Activated CD4-positive, alpha-beta T cell treated with anti-CD3 and anti-CD28 coated beads for 36 hours (primary cell): ENCODE results near the gene CNGA3. TPM values are rescaled to one million over a fixed set of nuclear protein-coding genes. Genes with fewer than 3 reads are reported as not detected.
A peak's percentile ranks its signal among the peaks of the same experiment; 100 is the strongest.

Experiments
- ATAC-seq: fragments of 200-7000 bp; cut with Tn5 transposase; one replicate; pipeline ENCODE4 v1.10.0; 2021; ENCODE audit warnings: mild to moderate bottlenecking, moderate library complexity
- CTCF ChIA-PET: fragments of 350-600 bp; sonication (Branson Sonifier 250); formaldehyde crosslinking; loops from one replicate; lab custom pipeline; 2021; ENCODE audit warnings: antibody characterized with exemption; lab: Charles Lee
- POLR2A ChIA-PET: fragments of 350-600 bp; sonication (Branson Sonifier 250); formaldehyde crosslinking; loops from one replicate; lab custom pipeline; 2021; ENCODE audit warnings: antibody characterized with exemption, inconsistent platforms; lab: Charles Lee
- DNase-seq: peaks from one replicate; pipeline ENCODE4 v3.0.0-alpha.2; 2020
- H3K27ac Mint-ChIP-seq: one replicate; pipeline ENCODE4 v1.8.0; 2021; ENCODE audit warnings: mixed read lengths
- H3K27me3 Mint-ChIP-seq: one replicate; pipeline ENCODE4 v1.8.0; 2021; ENCODE audit warnings: mixed read lengths
- H3K36me3 Mint-ChIP-seq: one replicate; pipeline ENCODE4 v1.8.0; 2021; ENCODE audit warnings: low read depth, mixed read lengths
- H3K4me1 Mint-ChIP-seq: one replicate; pipeline ENCODE4 v1.8.0; 2021; ENCODE audit warnings: mixed read lengths
- H3K4me3 Mint-ChIP-seq: one replicate; pipeline ENCODE4 v1.8.0; 2021; ENCODE audit warnings: mild to moderate bottlenecking, moderate library complexity, mixed read lengths
- H3K9me3 Mint-ChIP-seq: one replicate; pipeline ENCODE4 v1.8.0; 2021; ENCODE audit warnings: low read depth, mixed read lengths
- intact Hi-C, 2 experiments: fragments of 100-400 bp; cut with DNase I in 1 of 2; cut with micrococcal nuclease in 1 of 2; formaldehyde crosslinking; loops; one replicate each; pipeline versions ENCODE4 v1.14.2 to v1.15.1; 2022 to 2024; cut with DNase I, micrococcal nuclease
- total RNA-seq, 2 experiments: library from RNA; stranded (reverse); gene quantifications; one replicate each; pipeline ENCODE4 v1.2.3, GENCODE V29; 2021

CNGA3 gene
- total RNA-seq, 2 experiments from 2014 or later, result not detected

DNA sequence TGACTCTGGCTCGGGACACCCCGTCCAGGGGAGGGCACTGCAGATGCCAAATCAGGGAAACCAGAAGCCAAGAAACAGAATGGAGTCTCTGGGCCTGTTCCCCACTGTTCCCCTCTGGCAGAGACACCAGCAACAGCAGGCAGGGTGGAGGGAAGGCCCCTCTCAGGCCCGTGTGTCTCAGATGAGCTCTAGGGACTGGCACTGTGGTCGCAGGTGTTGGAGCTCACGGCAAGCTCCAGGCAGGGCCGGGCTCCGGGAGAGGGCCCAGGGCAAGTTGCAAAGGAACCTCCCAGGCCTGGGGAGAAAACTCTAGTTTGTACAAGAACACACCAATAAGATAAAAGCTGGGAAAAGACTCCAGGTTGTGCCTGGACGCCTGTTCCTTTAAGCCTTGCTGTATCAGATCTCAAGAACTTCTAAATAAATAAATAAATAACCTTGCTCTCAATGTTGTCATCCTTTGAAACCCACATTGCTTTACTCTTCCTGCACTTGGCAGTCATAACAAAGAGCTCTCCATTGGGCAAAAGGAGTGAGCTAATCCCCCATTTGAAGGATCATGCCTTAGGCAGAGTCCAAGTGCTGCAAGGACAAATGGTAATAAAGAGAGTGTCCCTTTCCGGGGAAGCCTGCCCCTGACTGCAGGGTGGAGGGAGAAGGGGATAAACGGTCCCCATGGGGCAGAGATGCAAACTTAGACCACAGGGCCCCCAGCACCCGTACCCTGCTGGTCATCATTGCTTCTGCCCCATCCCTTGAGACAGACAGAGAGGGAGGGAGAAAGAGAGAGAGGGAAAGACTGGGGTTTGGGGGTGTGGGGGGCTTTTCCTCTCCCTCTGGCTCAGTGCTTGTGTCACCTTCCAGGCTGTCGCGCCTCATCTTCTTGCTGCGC, 33.3 kb downstream of the CNGA3 start:
- POLR2A ChIA-PET, result no interaction called here
- H3K27me3 Mint-ChIP-seq, result peaks cover 5% of the 10 kb centered on the region
- no peak for ATAC-seq
- H3K36me3 Mint-ChIP-seq, result no peaks in the 10 kb centered on the region
- H3K4me3 Mint-ChIP-seq, result no peak overlapping the region
- H3K4me1 Mint-ChIP-seq, result no peaks in the 10 kb centered on the region
- H3K9me3 Mint-ChIP-seq, result no peaks in the 10 kb centered on the region
- CTCF ChIA-PET, result interaction anchor here (0.7 to 1.1 kb wide), 2 partner anchors 606 to 639 kb away, joined by 3 to 6 read pairs; no protein-coding TSS in a partner anchor
- intact Hi-C loops, result loop anchor here (10.0 kb wide), 3 partner anchors 635 to 785 kb away; partner anchors contain the start of gene ZAP70 (in 1 of the 2)
- DNase-seq, result no peak
- H3K27ac Mint-ChIP-seq, result no peak overlapping the region

DNA sequence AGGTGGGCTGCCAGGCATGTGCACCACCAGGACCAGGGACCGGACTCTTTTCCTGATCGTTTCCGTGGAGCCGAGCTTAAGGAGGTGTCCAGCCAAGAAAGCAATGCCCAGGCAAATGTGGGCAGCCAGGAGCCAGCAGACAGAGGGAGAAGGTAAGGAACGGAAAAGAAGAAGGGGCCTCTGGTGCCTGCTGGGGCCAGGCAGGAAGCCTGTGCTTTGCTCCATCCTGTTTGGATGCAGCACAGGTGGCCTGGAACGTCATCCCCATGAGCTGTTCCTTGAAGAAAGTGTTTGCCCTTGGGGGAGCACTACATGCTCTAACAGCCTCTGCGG, 33.9 kb downstream of the CNGA3 start:
- Mint-ChIP-seq H3K4me1 (peaks cover 3% of the 10 kb centered on the region), H3K9me3 (no peaks in the 10 kb centered on the region), H3K27me3 (peaks cover 7% of the 10 kb centered on the region), H3K4me3 (no peak overlapping the region), H3K36me3 (no peaks in the 10 kb centered on the region), H3K27ac (no peak overlapping the region)
- intact Hi-C loops, result loop anchor here (10.0 kb wide), 3 partner anchors 635 to 785 kb away; partner anchors contain the start of gene ZAP70 (in 1 of the 2)
- CTCF ChIA-PET, result no interaction called here
- POLR2A ChIA-PET, result no interaction called here
- DNase-seq (no peak), ATAC-seq (no peak)

DNA sequence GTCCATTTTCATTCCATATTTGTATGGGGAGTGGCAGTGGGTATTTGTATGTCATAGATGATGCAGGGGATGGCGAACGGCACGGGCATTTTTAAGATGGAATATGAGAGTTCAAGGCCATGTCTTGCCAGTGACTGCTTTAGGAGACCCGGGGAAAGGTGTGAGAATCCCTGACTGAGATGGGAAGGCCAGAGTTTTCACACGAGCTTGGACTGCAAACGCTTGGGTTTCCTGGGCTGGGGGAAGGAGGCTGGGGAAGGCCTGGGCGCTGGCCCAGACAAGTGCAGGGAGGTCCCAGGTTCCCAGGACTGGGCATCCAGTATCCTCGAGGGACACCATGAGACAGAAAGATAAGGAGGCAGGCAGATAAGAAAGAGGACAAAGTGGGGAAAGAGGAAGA, 35.2 kb downstream of the CNGA3 start:
- intact Hi-C loops, result loop anchor here (10.0 kb wide), 3 partner anchors 637 to 787 kb away; partner anchors contain the start of gene ZAP70 (in 1 of the 2)
- no peaks in the 10 kb centered on the region for H3K9me3 Mint-ChIP-seq
- peaks cover 7% of the 10 kb centered on the region for H3K27me3 Mint-ChIP-seq
- DNase-seq (no peak), ATAC-seq (no peak)
- H3K4me1 Mint-ChIP-seq, result peaks cover 3% of the 10 kb centered on the region
- ChIA-PET CTCF (interaction anchor here (1.4 kb wide), 1 partner anchor 12 kb away, joined by 4 read pairs; no protein-coding TSS in a partner anchor), POLR2A (no interaction called here)
- no peaks in the 10 kb centered on the region for H3K36me3 Mint-ChIP-seq
- H3K27ac Mint-ChIP-seq, result no peak overlapping the region
- H3K4me3 Mint-ChIP-seq, result no peak overlapping the region

DNA sequence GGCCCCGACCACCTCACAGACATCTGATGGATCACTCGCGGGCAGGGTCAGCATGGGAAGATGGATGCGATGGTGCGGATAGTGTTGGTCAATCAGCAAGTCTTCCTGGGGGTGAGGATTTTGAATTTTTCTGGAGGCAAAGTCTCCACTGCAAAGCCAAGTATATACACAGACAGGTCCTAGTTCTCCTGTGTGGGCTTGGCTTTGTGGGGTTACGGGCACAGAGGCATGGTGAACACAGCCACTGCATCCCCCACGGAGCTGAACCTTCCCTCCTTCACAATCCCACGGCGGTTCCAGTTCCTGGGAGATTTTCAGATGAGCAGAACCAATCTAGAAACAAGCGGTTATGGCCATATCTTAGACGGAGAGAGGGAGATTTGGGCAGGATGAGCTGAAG, 35.8 kb downstream of the CNGA3 start:
- Mint-ChIP-seq H3K4me1 (peaks cover 3% of the 10 kb centered on the region), H3K36me3 (no peaks in the 10 kb centered on the region), H3K9me3 (no peaks in the 10 kb centered on the region), H3K27ac (no peak overlapping the region), H3K27me3 (peaks cover 5% of the 10 kb centered on the region), H3K4me3 (no peak overlapping the region)
- ChIA-PET POLR2A (no interaction called here), CTCF (interaction anchor here (1.4 kb wide), 1 partner anchor 12 kb away, joined by 4 read pairs; no protein-coding TSS in a partner anchor)
- intact Hi-C loops, result loop anchor here (10.0 kb wide), 3 partner anchors 637 to 787 kb away; partner anchors contain the start of gene ZAP70 (in 1 of the 2)
- DNase-seq (no peak), ATAC-seq (no peak)

DNA sequence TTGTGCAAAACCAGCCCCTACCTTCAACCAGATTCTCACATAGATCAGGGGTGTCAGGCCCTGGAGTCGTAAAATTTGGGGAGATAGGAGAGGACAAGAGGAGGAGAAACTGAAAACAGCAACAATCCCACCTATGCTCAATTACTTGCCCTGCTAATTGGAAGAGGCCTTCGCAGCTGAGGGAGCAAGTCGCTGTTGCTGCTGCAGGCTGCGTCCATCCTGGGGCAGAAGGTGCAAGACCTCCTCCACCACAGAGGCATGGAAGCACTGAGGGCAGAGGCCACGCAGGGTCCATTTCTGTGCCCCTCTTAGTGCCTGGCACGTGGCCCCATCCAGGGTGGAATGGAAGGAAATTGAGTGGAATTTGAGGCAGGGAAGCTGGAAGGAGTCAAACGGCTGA, 36.5 kb downstream of the CNGA3 start:
- Mint-ChIP-seq H3K36me3 (no peaks in the 10 kb centered on the region), H3K4me3 (no peak overlapping the region), H3K4me1 (peaks cover 3% of the 10 kb centered on the region), H3K27me3 (peaks cover 5% of the 10 kb centered on the region), H3K9me3 (no peaks in the 10 kb centered on the region), H3K27ac (no peak overlapping the region)
- ATAC-seq (no peak), DNase-seq (no peak)
- intact Hi-C loops, result loop anchor here (10.0 kb wide), 3 partner anchors 638 to 788 kb away; partner anchors contain the start of gene ZAP70 (in 1 of the 2)
- ChIA-PET CTCF (interaction anchor here (1.4 kb wide), 1 partner anchor 13 kb away, joined by 4 read pairs; no protein-coding TSS in a partner anchor), POLR2A (no interaction called here)

DNA sequence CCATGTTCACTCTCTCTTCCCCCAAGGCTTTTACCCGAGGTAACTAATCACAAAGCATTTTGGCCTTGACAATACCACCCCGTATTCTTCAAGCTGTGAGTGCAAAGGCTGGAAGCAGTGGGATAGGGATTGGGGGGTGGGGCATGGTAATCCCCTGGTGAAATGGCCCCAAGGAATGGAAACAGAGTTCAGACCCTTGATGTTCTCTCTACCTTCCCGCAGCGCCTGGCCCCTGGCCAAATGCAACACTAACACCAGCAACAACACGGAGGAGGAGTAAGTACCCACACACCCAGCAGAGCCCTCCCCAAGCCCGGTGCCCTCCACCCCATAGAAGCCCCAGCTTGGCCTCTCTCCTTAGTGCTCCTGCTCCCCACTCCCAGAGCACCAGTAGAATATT, 36.9 kb downstream of the CNGA3 start:
- CTCF ChIA-PET, result no interaction called here
- H3K9me3 Mint-ChIP-seq, result no peaks in the 10 kb centered on the region
- intact Hi-C loops, result loop anchor here (10.0 kb wide), 3 partner anchors 638 to 788 kb away; partner anchors contain the start of gene ZAP70 (in 1 of the 2)
- DNase-seq (no peak), ATAC-seq (no peak)
- H3K4me3 Mint-ChIP-seq, result no peak overlapping the region
- H3K27ac Mint-ChIP-seq, result no peak overlapping the region
- H3K27me3 Mint-ChIP-seq, result peaks cover 5% of the 10 kb centered on the region
- POLR2A ChIA-PET, result no interaction called here
- H3K36me3 Mint-ChIP-seq, result no peaks in the 10 kb centered on the region
- H3K4me1 Mint-ChIP-seq, result peaks cover 3% of the 10 kb centered on the region

DNA sequence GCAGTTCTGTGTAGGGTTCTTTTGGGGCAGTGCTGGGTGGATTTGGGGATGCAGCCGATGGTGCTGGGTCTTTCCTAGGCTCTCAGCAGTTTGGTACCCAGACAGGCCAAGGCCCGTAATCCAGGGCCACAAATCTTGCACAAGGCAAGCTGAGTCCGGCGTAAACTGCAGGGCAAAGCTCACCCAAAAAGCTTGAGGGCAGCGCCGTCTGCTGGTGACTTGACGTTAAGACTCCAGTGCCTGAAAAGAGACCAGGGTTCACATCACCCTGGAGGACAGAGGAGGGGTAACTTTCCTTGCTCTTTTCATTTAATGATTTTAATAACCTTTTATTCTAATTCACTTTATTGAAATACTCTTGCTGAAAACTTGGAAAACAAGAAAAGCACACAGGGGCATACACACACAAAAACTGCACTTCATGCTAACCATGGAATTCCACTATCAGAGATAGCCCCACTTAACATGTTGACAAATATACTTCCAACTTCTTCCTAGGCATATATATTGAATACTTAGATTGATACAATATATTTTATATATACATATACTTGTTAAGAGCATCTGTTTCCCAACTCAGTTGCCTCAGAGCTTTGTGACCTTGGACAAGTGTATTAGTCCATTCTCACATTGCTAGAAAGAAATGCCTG, 38.9 kb downstream of the CNGA3 start:
- H3K9me3 Mint-ChIP-seq, result no peaks in the 10 kb centered on the region
- DNase-seq (peak; percentile 88), ATAC-seq (peak; percentile 89)
- no peak overlapping the region for H3K4me3 Mint-ChIP-seq
- peaks cover 5% of the 10 kb centered on the region for H3K27me3 Mint-ChIP-seq
- no peaks in the 10 kb centered on the region for H3K36me3 Mint-ChIP-seq
- ChIA-PET POLR2A (no interaction called here), CTCF (interaction anchor here (0.5 to 3.6 kb wide), 20 partner anchors 9 to 689 kb away, joined by 3 to 29 read pairs (median 4); partner anchors contain the start of gene ZAP70)
- H3K4me1 Mint-ChIP-seq, result peaks cover 3% of the 10 kb centered on the region
- H3K27ac Mint-ChIP-seq, result no peak overlapping the region
- intact Hi-C loops, result loop anchor here (1.0 to 10.0 kb wide), 6 partner anchors 578 to 790 kb away; partner anchors contain the start of gene ZAP70 (in 1 of the 2)

DNA sequence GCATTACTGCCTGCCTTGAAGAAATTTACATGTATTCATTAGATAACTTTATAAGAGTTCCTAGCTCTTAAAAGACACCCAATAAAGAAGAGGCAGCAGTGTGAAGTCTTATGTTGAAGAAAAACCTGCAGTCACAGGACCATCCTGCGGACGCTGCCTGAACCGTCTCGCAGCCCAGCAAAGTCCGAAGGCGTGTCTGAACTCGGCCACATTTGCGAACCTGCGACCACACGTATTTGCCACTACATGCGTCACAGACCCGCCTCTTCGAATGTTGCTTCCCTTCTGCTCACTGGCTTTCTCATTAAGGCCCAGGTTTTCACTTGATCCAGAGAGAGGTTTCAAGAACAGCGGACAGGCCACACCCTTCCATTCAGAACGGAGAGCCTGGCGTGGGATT, 41.2 kb downstream of the CNGA3 start:
- intact Hi-C loops, result loop anchor here (10.0 kb wide), 3 partner anchors 643 to 793 kb away; partner anchors contain the start of gene ZAP70 (in 1 of the 2)
- CTCF ChIA-PET, result interaction anchor here (0.6 to 3.6 kb wide), 4 partner anchors 17 to 688 kb away, joined by 3 to 29 read pairs (median 4); no protein-coding TSS in a partner anchor

DNA sequence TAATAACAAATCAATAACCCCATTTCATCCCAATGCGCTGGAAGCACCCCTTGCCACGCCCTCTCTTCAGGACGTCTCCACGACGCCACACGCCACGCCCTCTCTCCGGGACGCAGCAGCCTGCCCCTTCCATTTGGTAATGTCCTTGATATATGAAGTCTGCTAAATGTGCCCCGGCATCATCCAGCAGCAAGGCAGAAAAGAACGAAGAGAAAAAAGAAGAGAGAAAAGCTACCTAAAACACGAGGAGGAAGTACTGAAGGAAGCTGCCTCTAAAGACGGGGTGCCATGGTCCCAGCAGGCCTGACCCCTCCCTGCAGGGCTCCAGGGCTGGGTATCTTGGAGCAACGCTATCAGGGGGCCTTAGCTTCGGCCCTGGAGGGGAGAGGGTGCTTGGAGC, 41.8 kb downstream of the CNGA3 start:
- no peaks in the 10 kb centered on the region for H3K36me3 Mint-ChIP-seq
- ChIA-PET POLR2A (interaction anchor here (1.2 kb wide), 1 partner anchor 169 kb away, joined by 3 read pairs; no protein-coding TSS in a partner anchor), CTCF (interaction anchor here (0.6 to 1.4 kb wide), 4 partner anchors 581 to 1822 kb away, joined by 3 read pairs; no protein-coding TSS in a partner anchor)
- intact Hi-C loops, result loop anchor here (10.0 kb wide), 3 partner anchors 643 to 793 kb away; partner anchors contain the start of gene ZAP70 (in 1 of the 2)
- H3K27me3 Mint-ChIP-seq, result peaks cover 3% of the 10 kb centered on the region
- DNase-seq (no peak), ATAC-seq (no peak)
- no peak overlapping the region for H3K4me3 Mint-ChIP-seq
- no peaks in the 10 kb centered on the region for H3K9me3 Mint-ChIP-seq
- no peak overlapping the region for H3K27ac Mint-ChIP-seq
- H3K4me1 Mint-ChIP-seq, result peaks cover 3% of the 10 kb centered on the region

More for the DNA sequence above, 41.2 kb downstream of the CNGA3 start:
- H3K9me3 Mint-ChIP-seq, result no peaks in the 10 kb centered on the region
- no peak overlapping the region for H3K4me3 Mint-ChIP-seq
- H3K4me1 Mint-ChIP-seq, result peaks cover 3% of the 10 kb centered on the region
- peaks cover 3% of the 10 kb centered on the region for H3K27me3 Mint-ChIP-seq
- no peak for DNase-seq
- POLR2A ChIA-PET, result no interaction called here
- no peak for ATAC-seq
- H3K27ac Mint-ChIP-seq, result no peak overlapping the region
- no peaks in the 10 kb centered on the region for H3K36me3 Mint-ChIP-seq

DNA sequence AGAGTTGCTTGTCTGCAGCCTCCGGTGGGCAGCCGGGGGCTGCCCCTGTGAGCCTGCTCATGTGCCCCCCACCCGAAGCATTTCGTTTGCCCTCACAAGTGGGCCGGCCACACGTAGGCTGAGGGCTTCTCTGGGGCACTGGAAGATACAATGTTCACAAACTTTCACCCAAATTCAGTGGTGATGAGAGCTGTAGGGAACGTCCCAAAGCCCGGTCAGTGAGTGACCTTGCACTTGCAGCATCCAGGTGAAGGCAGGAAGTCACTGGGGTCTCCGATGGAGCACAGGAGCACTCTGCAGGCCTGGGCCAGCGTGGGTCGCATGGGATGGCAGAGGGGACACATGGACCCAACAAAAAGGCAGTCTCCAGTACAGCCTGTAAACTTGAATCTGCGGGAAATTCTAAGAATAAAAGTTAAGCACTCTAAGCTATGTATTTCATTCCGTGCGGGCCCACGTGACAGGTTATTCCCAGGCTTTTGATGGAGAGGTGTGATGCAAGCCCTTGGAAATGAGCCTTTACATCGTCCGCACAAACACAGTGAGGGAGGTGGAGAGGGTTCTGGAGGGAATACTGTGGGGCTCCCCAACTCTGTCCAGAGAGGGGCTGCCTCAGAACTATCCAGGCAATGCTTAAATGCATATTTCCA, 42.5 kb downstream of the CNGA3 start:
- Mint-ChIP-seq H3K4me1 (peaks cover 3% of the 10 kb centered on the region), H3K9me3 (no peaks in the 10 kb centered on the region), H3K27ac (no peak overlapping the region), H3K36me3 (no peaks in the 10 kb centered on the region), H3K4me3 (no peak overlapping the region), H3K27me3 (peaks cover 3% of the 10 kb centered on the region)
- ChIA-PET POLR2A (interaction anchor here (1.2 kb wide), 1 partner anchor 168 kb away, joined by 3 read pairs; no protein-coding TSS in a partner anchor), CTCF (interaction anchor here (0.6 to 0.7 kb wide), 3 partner anchors 582 to 1821 kb away, joined by 3 read pairs; no protein-coding TSS in a partner anchor)
- ATAC-seq (no peak), DNase-seq (no peak)
- intact Hi-C loops, result loop anchor here (10.0 kb wide), 3 partner anchors 644 to 794 kb away; partner anchors contain the start of gene ZAP70 (in 1 of the 2)
